Panc1 (cell line): ENCODE measurements around the gene ACACB. TPM values are rescaled to one million over a fixed set of nuclear protein-coding genes. Genes with fewer than 3 reads are reported as not detected.

Source experiments
- ATAC-seq: fragments of 200-7000 bp; cut with Tn5 transposase; 2 replicates; pipeline ENCODE4 v1.9.1; 2020; ENCODE audit warnings: mild to moderate bottlenecking, moderate library complexity
- BruUV-seq: library from RNA; stranded (reverse); fragments of 400-500 nt; replicated peaks from 2 replicates; lab custom pipeline; 2021; lab: Mats Ljungman, UMichigan
- CTCF ChIA-PET: fragments of 300-600 bp; sonication (Branson Sonifier 250); formaldehyde crosslinking; loops from one replicate; lab custom pipeline; 2022; ENCODE audit warnings: antibody characterized with exemption; lab: Charles Lee
- POLR2A ChIA-PET: fragments of 300-600 bp; sonication (Branson Sonifier 250); formaldehyde crosslinking; loops from one replicate; lab custom pipeline; 2022; ENCODE audit warnings: antibody characterized with exemption; lab: Charles Lee
- DNase-seq: peaks from one replicate; pipeline ENCODE4 v3.0.0-alpha.2; 2010; ENCODE audit warnings: low read depth, low spot score
- H3K27ac ChIP-seq: 2 replicates; pipeline ENCODE4 v1.5.1; 2011; ENCODE audit warnings: mild to moderate bottlenecking, low read length, inconsistent platforms
- H3K27me3 ChIP-seq: fragments of 200-500 bp; sonication (Bioruptor generic); 2 replicates; pipeline ENCODE4 v1.6.0; 2014; ENCODE audit warnings: low read length, inconsistent platforms; ENCODE audit not compliant: control insufficient read depth, insufficient read depth
- H3K36me3 ChIP-seq: fragments of 200-500 bp; sonication (Bioruptor generic); 2 replicates; pipeline ENCODE4 v1.5.1; 2014; ENCODE audit warnings: inconsistent platforms, mild to moderate bottlenecking, low read length, moderate library complexity; ENCODE audit not compliant: control insufficient read depth, insufficient read depth
- H3K4me1 ChIP-seq: 2 replicates; pipeline ENCODE4 v1.5.1; 2011; ENCODE audit warnings: inconsistent platforms, mild to moderate bottlenecking, low read length, moderate library complexity; ENCODE audit not compliant: control insufficient read depth, insufficient read depth
- H3K4me3 ChIP-seq, 2 experiments: 2 replicates each; pipeline ENCODE4 v1.5.1; 2011 to 2012; ENCODE audit warnings: low read depth in 2 of 2, low read length in 2 of 2, mild to moderate bottlenecking in 2 of 2, inconsistent platforms in 1 of 2, moderate library complexity in 1 of 2
- H3K9me3 ChIP-seq: fragments of 200-500 bp; sonication (Bioruptor generic); 2 replicates; pipeline ENCODE4 v1.5.1; 2014; ENCODE audit warnings: low read depth, mild to moderate bottlenecking, inconsistent platforms, low read length, moderate library complexity; ENCODE audit not compliant: control insufficient read depth, insufficient read depth
- POLR2AphosphoS5 ChIP-seq: IDR thresholded peaks from 2 replicates; pipeline ENCODE4 v1.6.1; 2012; ENCODE audit warnings: mild to moderate bottlenecking, low read depth, low read length, moderate library complexity
- SIN3A ChIP-seq: IDR thresholded peaks from 2 replicates; pipeline ENCODE4 v1.6.1; 2012; ENCODE audit warnings: low read depth, mild to moderate bottlenecking, low read length, moderate library complexity, borderline replicate concordance; ENCODE audit not compliant: insufficient read depth
- TCF7L2 ChIP-seq: IDR thresholded peaks from 2 replicates; pipeline ENCODE4 v1.6.1; 2011; ENCODE audit warnings: mild to moderate bottlenecking, low read depth, low read length, inconsistent platforms
- in situ Hi-C: cut with HindIII; loops from 2 replicates; pipeline ENCODE4 v1.10.0; 2016; ENCODE audit warnings: low sequenced_read_pairs, low pct_unique_long_range_greater_than_20kb
- intact Hi-C: fragments of 100-400 bp; cut with micrococcal nuclease; formaldehyde crosslinking; loops from one replicate; pipeline ENCODE4 v1.10.0; 2022; ENCODE audit not compliant: unreplicated experiment
- total RNA-seq: library from RNA; stranded (reverse); gene quantifications from one replicate; pipeline ENCODE4 v1.2.1, GENCODE V29; 2021; ENCODE audit not compliant: unreplicated experiment
- TF ChIP-seq, protein P1 (sequence below): fragments of 450-650 bp; IDR thresholded peaks from 2 replicates; pipeline ENCODE4 v1.5.1; 2017; ENCODE audit warnings: mild to moderate bottlenecking
- TF ChIP-seq, protein P2 (sequence below), 2 experiments: IDR thresholded peaks; 2 replicates each; pipeline ENCODE4 v1.6.1; 2011 to 2012; ENCODE audit warnings: low read depth in 2 of 2, control low read depth in 1 of 2, low read length in 1 of 2, mild to moderate bottlenecking in 1 of 2, moderate library complexity in 1 of 2; ENCODE audit not compliant: insufficient read depth in 1 of 2

Gene ACACB
- total RNA-seq, 1 experiment from 2014 or later = 12.3 TPM

DNA sequence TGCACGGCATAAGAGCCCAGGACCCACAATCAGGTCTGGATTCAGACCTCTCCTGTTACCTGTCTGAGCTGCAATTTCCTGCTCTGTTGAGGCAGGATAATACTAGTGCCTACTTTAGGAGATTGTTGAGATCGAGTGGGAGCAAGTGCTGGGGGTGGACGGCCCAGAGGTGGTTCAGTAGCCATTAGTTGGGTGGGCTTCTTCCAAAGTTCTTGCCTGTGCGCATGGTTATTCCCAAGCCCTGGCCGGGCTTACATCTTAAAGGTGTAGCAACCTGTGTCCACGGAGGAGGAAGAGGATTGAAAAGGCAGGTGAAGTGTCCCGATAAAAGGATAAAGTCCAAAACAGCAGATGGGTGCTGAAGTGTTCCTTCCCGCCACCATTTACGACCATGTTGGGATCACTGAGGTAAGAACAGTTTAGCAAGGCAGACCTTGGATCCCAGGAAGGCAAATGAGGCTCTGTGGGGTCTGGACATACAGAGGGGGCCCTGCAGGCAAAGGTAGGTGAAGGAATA lies 33.8 kb downstream of the ACACB start:
- in situ Hi-C loops (no loop called here), intact Hi-C loops (no loop called here)
- BruUV-seq = no TSS peak
- H3K27me3 ChIP-seq = no peaks in the 10 kb centered on the region
- no peak overlapping the region for H3K4me3 ChIP-seq
- no peaks in the 10 kb centered on the region for H3K4me1 ChIP-seq
- ATAC-seq (no peak), DNase-seq (no peak)
- no peak for TF ChIP-seq POLR2AphosphoS5
- TF ChIP-seq, protein P1, sequence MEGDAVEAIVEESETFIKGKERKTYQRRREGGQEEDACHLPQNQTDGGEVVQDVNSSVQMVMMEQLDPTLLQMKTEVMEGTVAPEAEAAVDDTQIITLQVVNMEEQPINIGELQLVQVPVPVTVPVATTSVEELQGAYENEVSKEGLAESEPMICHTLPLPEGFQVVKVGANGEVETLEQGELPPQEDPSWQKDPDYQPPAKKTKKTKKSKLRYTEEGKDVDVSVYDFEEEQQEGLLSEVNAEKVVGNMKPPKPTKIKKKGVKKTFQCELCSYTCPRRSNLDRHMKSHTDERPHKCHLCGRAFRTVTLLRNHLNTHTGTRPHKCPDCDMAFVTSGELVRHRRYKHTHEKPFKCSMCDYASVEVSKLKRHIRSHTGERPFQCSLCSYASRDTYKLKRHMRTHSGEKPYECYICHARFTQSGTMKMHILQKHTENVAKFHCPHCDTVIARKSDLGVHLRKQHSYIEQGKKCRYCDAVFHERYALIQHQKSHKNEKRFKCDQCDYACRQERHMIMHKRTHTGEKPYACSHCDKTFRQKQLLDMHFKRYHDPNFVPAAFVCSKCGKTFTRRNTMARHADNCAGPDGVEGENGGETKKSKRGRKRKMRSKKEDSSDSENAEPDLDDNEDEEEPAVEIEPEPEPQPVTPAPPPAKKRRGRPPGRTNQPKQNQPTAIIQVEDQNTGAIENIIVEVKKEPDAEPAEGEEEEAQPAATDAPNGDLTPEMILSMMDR = no peak
- no peak for TF ChIP-seq TCF7L2
- TF ChIP-seq, protein P2, sequence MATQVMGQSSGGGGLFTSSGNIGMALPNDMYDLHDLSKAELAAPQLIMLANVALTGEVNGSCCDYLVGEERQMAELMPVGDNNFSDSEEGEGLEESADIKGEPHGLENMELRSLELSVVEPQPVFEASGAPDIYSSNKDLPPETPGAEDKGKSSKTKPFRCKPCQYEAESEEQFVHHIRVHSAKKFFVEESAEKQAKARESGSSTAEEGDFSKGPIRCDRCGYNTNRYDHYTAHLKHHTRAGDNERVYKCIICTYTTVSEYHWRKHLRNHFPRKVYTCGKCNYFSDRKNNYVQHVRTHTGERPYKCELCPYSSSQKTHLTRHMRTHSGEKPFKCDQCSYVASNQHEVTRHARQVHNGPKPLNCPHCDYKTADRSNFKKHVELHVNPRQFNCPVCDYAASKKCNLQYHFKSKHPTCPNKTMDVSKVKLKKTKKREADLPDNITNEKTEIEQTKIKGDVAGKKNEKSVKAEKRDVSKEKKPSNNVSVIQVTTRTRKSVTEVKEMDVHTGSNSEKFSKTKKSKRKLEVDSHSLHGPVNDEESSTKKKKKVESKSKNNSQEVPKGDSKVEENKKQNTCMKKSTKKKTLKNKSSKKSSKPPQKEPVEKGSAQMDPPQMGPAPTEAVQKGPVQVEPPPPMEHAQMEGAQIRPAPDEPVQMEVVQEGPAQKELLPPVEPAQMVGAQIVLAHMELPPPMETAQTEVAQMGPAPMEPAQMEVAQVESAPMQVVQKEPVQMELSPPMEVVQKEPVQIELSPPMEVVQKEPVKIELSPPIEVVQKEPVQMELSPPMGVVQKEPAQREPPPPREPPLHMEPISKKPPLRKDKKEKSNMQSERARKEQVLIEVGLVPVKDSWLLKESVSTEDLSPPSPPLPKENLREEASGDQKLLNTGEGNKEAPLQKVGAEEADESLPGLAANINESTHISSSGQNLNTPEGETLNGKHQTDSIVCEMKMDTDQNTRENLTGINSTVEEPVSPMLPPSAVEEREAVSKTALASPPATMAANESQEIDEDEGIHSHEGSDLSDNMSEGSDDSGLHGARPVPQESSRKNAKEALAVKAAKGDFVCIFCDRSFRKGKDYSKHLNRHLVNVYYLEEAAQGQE (IDR thresholded peaks at IDR 0.05; ENCODE audit: insufficient read depth in 1 of 2, low read depth in 2 of 2, low read length in 1 of 2) = no peak
- no peak for TF ChIP-seq SIN3A
- H3K27ac ChIP-seq = no peak overlapping the region
- CTCF ChIA-PET = interaction anchor here (0.6 kb wide), 1 partner anchor 44 kb away, joined by 6 read pairs; no protein-coding TSS in a partner anchor
- no peaks in the 10 kb centered on the region for H3K9me3 ChIP-seq
- no peaks in the 10 kb centered on the region for H3K36me3 ChIP-seq
- POLR2A ChIA-PET = no interaction called here

DNA sequence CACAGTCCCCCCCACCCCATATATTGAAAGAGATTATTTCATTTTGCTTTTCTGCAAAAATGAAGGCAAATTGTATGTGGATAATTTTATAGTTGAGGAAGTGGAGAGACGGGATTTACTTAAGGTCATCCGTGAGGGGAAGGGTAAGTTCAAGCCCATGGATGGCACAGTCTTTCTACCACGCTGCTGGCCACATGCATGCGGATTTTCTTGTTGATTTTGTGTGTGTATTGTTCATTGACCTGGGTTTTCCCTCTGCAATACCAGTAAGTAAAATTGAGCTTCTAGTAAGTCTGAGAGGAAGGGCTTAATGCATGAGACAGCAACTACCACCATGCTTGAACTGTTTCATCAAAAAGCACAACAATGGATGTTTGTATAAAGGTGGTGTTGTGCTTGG lies 35.1 kb downstream of the ACACB start:
- POLR2A ChIA-PET = no interaction called here
- Histone ChIP-seq H3K9me3 (no peaks in the 10 kb centered on the region), H3K36me3 (no peaks in the 10 kb centered on the region), H3K27ac (no peak overlapping the region), H3K27me3 (no peaks in the 10 kb centered on the region), H3K4me1 (no peaks in the 10 kb centered on the region), H3K4me3 (no peak overlapping the region)
- no TSS peak for BruUV-seq
- TF ChIP-seq SIN3A (no peak), TCF7L2 (no peak), POLR2AphosphoS5 (no peak)
- TF ChIP-seq, protein P1 = no peak
- TF ChIP-seq, protein P2 (IDR thresholded peaks at IDR 0.05; ENCODE audit: insufficient read depth in 1 of 2, low read depth in 2 of 2, low read length in 1 of 2) = no peak
- intact Hi-C loops (no loop called here), in situ Hi-C loops (no loop called here)
- CTCF ChIA-PET = no interaction called here
- DNase-seq = no peak
- no peak for ATAC-seq
